ENCODE results near the gene MS4A6A. TPM values are rescaled to one million over a fixed set of nuclear protein-coding genes. Genes with fewer than 3 reads are reported as not detected.
"Not testable (repeated sequence)": the region's sequence is repeated elsewhere in the genome, so short reads cannot be mapped to it uniquely, and the experiment has no call there.

The MS4A6A gene, protein sequence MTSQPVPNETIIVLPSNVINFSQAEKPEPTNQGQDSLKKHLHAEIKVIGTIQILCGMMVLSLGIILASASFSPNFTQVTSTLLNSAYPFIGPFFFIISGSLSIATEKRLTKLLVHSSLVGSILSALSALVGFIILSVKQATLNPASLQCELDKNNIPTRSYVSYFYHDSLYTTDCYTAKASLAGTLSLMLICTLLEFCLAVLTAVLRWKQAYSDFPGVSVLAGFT
- 76.2 TPM for total RNA-seq
- 87.3 TPM for polyA plus RNA-seq

DNA sequence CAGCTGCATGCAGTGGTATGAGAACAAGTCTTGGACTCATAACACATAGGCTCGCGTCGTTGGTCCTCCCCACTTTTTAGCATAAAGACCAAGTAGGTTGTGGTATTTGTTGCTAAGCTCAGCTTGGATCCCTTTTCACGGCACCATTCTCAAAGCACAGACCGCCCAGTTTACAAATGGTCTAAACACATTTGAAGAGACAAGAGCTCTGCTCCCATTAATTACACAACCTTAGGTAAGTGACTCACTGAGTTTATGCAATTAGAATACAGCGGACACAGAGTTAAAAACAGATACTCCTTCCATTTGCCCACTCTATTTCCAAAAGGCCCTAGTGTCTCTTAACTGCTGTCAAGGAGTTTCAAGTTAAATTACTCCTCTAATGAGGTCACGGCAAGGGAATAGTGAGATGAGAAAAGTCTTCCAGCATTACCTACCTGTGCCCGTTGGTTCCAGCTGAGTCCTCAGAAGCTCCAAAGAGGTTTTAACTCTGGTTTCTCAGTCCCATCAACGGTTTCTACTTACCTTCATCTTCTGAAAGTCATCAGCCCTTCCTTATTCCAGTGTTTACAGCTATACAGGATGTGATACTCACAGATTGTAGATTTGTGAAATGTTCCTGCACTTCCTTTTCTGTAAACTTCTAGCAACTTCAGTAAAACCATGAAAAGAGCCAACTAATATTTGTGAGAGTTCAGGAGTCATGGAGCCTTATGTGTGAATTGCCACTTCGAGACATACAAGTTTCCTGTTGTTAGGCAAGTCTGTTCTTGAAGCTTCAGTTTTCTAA lies at the start of gene MS4A6A:
MS4A6A (minus strand) TSS at position 543 of the 790 bp plus-strand sequence. CDS start 1,356 bp downstream, outside the sequence.
- WGBS: 74% methylated on average over 10 of the region's 10 CpGs
- Histone ChIP-seq H3K36me3 (ENCODE audit: insufficient read depth) (no peaks in the 10 kb centered on the region), H3K27ac (ENCODE audit: low read depth) (no peak within 1 kb of the TSS), H3K4me3 (ENCODE audit: low read depth, low read length) (no peak within 1 kb of the TSS), H3K4me1 (ENCODE audit: insufficient read depth) (no peaks in the 10 kb centered on the region)
- no peak for DNase-seq (ENCODE audit: extremely low spot score)

DNA sequence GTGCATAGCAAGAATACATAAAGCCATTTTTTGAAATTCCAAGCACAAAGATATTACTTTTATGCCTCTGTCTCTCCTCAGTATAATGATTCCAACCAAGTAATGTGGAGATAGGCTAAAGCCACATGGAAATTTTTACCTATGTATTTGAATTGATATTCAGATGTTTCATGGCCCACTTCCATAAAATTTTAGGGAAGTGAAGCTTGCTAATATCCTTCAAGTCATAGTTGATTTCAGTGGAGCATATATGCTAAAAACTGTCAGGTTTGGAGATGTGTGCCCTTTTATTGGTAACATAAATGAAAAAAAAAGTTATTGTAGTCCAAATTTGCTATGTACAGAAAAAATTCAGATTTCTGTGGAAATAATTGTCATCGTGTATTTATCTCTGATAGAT lies 47.8 kb upstream of the MS4A6A start:
- H3K27ac ChIP-seq (ENCODE audit: low read depth): no peak overlapping the region
- no peaks in the 10 kb centered on the region for H3K4me1 ChIP-seq (ENCODE audit: insufficient read depth)
- H3K4me3 ChIP-seq (ENCODE audit: low read depth, low read length): no peak overlapping the region
- 53% methylated on average over 1 of the region's 1 CpG for WGBS
- no peaks in the 10 kb centered on the region for H3K36me3 ChIP-seq (ENCODE audit: insufficient read depth)
- DNase-seq (ENCODE audit: extremely low spot score): no peak

DNA sequence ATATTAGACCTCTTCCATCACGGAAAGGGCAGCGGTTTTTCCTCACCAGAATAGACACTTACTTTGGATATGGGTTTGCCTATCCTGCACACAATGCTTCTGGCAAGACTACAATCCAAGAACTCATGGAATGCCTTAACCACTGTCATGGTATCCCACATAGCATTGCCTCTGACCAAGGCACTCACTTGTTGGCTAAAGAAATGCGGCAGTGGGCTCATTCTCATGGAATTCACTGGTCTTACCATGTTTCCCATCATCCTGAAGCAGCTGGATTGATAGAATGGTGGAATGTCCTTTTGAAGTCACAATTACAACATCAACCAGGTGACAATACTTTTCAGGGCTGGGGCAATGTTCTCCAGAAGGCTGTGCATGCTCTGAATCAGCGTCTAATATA lies 39.3 kb upstream of the MS4A6A start:
- Histone ChIP-seq H3K36me3 (ENCODE audit: insufficient read depth) (no peaks in the 10 kb centered on the region), H3K4me3 (ENCODE audit: low read depth, low read length) (no peak overlapping the region), H3K27ac (ENCODE audit: low read depth) (no peak overlapping the region), H3K4me1 (ENCODE audit: insufficient read depth) (no peaks in the 10 kb centered on the region)
- DNase-seq (ENCODE audit: extremely low spot score): no peak
- 85% methylated on average over 4 of the region's 4 CpGs for WGBS

DNA sequence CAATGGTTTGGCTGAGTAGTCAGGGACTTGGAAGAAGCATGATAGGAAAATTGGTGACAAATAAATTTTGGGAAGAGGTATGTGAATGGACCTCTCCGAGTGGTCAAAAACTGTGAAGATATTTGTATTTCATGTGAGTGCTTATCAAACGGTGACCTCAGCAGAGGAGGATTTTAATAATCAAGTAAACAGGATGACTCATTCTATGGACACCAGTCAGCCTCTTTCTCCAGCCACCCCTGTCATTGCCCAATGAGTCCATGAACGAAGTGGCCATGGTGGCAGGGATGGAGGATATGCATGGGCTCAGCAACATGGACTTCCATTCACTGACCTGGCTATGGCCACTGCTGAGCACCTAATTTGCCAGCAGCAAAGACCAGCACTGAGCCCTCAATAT lies 38.8 kb upstream of the MS4A6A start:
- Histone ChIP-seq H3K36me3 (ENCODE audit: insufficient read depth) (no peaks in the 10 kb centered on the region), H3K27ac (ENCODE audit: low read depth) (no peak overlapping the region), H3K4me1 (ENCODE audit: insufficient read depth) (no peaks in the 10 kb centered on the region), H3K4me3 (ENCODE audit: low read depth, low read length) (no peak overlapping the region)
- no peak for DNase-seq (ENCODE audit: extremely low spot score)
- WGBS: 66% methylated on average over 3 of the region's 3 CpGs

DNA sequence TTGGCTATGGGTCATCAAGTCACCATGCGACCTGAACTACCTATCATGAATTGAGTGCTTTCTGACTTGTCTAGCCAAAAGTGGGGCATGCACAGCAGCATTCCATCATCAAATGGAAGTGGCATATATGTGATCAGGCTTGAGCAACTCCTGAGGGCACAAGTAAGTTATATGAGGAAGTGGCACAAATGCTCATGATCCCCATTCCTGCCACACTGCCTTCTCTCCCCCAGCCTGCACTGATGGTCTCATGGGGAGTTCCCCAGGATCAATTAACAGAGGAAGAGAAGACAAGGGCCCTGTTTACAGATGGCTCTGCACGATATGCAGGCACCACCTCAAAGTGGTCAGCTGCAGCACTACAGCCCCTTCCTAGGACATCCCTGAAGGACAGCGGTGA lies 38.3 kb upstream of the MS4A6A start:
- Histone ChIP-seq H3K4me1 (ENCODE audit: insufficient read depth) (no peaks in the 10 kb centered on the region), H3K36me3 (ENCODE audit: insufficient read depth) (no peaks in the 10 kb centered on the region), H3K27ac (ENCODE audit: low read depth) (no peak overlapping the region), H3K4me3 (ENCODE audit: low read depth, low read length) (no peak overlapping the region)
- DNase-seq (ENCODE audit: extremely low spot score): no peak
- WGBS: 82% methylated on average over 3 of the region's 3 CpGs

DNA sequence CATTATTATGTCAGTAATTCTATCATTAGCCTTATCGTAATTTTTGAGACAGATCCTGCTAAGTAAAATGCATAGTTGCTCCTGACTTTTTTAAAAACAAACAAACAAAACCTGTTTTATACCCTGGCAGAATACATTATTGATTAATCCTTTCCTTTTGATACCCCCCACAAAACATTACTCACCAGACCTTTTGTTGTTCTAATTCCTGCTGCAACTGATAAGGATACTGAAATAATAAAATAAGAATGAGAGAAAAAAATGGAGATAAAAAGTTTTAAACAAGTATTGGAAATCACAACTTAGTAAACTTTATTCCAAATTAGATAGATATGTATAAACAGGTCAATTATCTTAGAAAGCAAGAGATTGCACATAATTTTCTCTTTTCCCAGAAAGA lies 31.5 kb upstream of the MS4A6A start:
- no peak for DNase-seq (ENCODE audit: extremely low spot score)

DNA sequence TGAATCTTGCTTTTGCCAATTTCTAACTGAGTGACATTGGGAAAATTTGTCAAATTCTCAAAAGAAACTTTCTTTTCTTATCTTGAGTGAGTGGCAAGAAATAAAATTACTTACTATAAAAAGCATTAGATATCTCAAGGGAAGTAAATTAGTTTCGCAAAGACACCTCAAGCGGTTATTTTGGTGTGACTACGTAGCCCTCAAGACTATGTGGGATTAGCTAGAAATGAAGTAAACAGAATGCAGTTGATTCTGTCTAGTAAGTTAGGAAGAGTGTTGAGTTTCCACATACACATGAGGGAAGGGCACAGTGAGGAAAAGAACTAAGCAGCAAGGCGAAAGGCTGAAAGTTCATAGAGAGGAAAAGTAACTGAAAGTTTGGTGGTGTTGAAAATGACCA lies 28.3 kb upstream of the MS4A6A start:
- no peak for DNase-seq (ENCODE audit: extremely low spot score)
- Histone ChIP-seq H3K27ac (ENCODE audit: low read depth) (no peak overlapping the region), H3K4me1 (ENCODE audit: insufficient read depth) (no peaks in the 10 kb centered on the region), H3K36me3 (ENCODE audit: insufficient read depth) (no peaks in the 10 kb centered on the region), H3K4me3 (ENCODE audit: low read depth, low read length) (no peak overlapping the region)
- WGBS: 93% methylated on average over 4 of the region's 4 CpGs

More for the DNA sequence above, 31.5 kb upstream of the MS4A6A start:
- Histone ChIP-seq H3K36me3 (ENCODE audit: insufficient read depth) (no peaks in the 10 kb centered on the region), H3K27ac (ENCODE audit: low read depth) (no peak overlapping the region), H3K4me1 (ENCODE audit: insufficient read depth) (no peaks in the 10 kb centered on the region), H3K4me3 (ENCODE audit: low read depth, low read length) (no peak overlapping the region)
- 87% methylated on average over 1 of the region's 1 CpG for WGBS

DNA sequence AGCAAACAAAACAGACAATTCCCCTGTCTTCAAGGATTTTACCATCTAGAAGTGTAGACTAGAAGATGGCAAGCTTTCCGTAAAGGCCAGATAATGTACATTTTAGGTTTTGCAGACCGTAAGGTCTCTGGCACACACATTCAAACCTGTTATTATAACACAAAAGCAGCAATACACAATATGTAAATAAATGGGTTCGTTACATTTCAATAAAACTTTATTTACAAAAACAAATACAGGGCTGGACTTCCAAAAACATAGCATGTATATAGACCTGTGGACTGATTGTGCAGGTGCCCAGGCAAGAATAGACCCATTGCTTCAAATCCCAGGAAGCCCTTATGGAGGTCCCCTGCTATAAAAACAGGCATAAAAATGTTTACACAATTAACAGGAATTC lies 27.1 kb upstream of the MS4A6A start:
- H3K4me3 ChIP-seq (ENCODE audit: low read depth, low read length): no peak overlapping the region
- WGBS: 87% methylated on average over 3 of the region's 3 CpGs
- H3K4me1 ChIP-seq (ENCODE audit: insufficient read depth): no peaks in the 10 kb centered on the region
- no peaks in the 10 kb centered on the region for H3K36me3 ChIP-seq (ENCODE audit: insufficient read depth)
- no peak overlapping the region for H3K27ac ChIP-seq (ENCODE audit: low read depth)
- no peak for DNase-seq (ENCODE audit: extremely low spot score)

DNA sequence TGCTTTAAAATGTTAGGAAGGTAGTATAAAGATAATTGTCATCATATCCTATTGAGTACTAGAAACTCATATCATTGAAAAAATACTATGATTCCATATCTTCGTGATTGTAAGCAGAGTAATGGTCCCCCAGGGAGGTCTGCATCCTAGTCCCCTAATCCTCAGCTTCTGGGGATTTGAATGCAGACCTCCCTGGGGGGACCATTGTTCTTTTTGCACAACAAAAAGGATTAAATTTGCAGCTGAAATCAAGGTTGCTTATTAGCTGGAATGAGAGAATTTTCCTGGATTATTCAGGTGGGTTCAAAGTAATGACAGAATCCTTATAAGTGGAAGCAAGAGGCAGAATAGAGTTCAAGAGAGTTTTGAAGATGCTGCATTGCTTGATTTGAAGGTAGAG lies 26.1 kb upstream of the MS4A6A start:
- no peaks in the 10 kb centered on the region for H3K4me1 ChIP-seq (ENCODE audit: insufficient read depth)
- DNase-seq (ENCODE audit: extremely low spot score): no peak
- H3K4me3 ChIP-seq (ENCODE audit: low read depth, low read length): no peak overlapping the region
- no peaks in the 10 kb centered on the region for H3K36me3 ChIP-seq (ENCODE audit: insufficient read depth)
- 31% methylated on average over 1 of the region's 1 CpG for WGBS
- H3K27ac ChIP-seq (ENCODE audit: low read depth): no peak overlapping the region

DNA sequence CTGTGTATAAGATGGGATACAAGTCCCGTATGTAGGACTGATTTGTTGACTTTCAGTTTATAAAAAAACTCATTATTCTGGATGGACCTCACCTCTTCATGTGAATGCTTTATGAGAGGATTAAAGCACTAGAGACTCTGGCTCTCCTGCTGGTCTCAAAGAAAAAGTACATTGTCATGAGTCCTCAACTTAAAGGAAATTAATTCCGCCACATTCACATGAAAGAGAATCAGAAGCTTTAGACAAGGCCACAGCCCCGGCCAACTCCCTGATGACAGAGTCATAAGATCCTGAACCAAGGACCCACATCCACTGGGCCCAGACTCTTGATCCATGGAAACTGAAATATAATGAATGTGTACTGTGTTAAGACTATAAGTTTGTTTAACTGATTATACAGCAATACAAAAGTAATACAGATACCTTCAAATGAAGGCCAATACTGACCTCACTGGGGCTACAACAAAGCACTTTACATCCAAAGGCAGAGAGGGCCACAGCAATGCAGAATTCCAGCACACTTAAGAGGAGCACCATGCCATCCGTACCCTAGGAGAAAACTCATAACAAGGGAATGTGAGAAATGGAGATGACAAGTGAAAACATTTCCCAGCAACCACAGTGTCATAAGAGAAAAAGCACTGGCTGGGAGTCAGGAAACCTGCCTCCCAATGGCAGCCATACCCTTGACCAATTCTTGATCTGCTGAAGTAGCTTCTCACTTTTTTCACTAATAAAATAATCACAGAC lies 25.4 kb upstream of the MS4A6A start:
- Histone ChIP-seq H3K4me3 (ENCODE audit: low read depth, low read length) (no peak overlapping the region), H3K4me1 (ENCODE audit: insufficient read depth) (no peaks in the 10 kb centered on the region), H3K27ac (ENCODE audit: low read depth) (no peak overlapping the region), H3K36me3 (ENCODE audit: insufficient read depth) (no peaks in the 10 kb centered on the region)
- WGBS: 71% methylated on average over 4 of the region's 4 CpGs
- no peak for DNase-seq (ENCODE audit: extremely low spot score)

DNA sequence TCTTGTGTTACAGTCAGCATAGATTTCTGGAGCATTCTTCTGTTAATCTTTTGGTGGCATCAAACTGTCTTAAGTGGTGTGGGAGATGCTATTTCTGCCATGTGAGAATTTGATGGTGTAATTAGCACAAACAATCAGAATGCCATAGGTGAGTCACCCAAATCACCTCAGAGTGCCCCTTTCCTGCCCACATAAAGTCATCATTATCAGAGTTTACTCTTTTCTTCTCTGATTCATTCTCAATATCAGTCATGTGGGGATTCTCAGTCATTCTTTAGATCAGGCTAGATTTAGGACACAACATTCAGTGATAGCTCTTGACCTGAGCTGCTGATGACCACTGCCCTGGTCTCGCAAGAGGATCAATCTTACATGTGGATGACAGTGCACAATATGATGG lies 23.7 kb upstream of the MS4A6A start:
- Histone ChIP-seq H3K36me3 (ENCODE audit: insufficient read depth) (no peaks in the 10 kb centered on the region), H3K4me3 (ENCODE audit: low read depth, low read length) (no peak overlapping the region), H3K27ac (ENCODE audit: low read depth) (no peak overlapping the region), H3K4me1 (ENCODE audit: insufficient read depth) (no peaks in the 10 kb centered on the region)
- 92% methylated on average over 1 of the region's 1 CpG for WGBS
- DNase-seq (ENCODE audit: extremely low spot score): no peak

DNA sequence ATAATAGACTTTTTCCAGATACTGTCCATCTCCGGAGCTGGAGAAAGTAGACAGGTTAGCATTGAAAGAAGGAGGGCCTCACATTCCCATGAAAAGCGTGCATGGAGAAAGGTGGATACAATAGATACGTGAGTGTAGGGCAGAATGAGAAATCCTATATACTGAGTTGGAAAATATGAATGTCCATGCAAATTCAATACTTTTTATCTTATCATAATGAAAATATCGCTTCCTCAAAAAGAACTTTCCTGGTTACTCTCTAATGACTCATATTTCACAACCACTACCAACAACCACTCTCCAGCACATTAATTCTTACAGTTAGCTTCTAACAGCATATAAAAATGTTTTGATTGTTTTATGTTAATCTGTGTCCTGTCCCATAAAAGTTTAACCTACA lies 22.0 kb upstream of the MS4A6A start:
- DNase-seq (ENCODE audit: extremely low spot score): no peak
- Histone ChIP-seq H3K4me3 (ENCODE audit: low read depth, low read length) (no peak overlapping the region), H3K36me3 (ENCODE audit: insufficient read depth) (no peaks in the 10 kb centered on the region), H3K27ac (ENCODE audit: low read depth) (no peak overlapping the region), H3K4me1 (ENCODE audit: insufficient read depth) (no peaks in the 10 kb centered on the region)
- WGBS: 73% methylated on average over 4 of the region's 4 CpGs

DNA sequence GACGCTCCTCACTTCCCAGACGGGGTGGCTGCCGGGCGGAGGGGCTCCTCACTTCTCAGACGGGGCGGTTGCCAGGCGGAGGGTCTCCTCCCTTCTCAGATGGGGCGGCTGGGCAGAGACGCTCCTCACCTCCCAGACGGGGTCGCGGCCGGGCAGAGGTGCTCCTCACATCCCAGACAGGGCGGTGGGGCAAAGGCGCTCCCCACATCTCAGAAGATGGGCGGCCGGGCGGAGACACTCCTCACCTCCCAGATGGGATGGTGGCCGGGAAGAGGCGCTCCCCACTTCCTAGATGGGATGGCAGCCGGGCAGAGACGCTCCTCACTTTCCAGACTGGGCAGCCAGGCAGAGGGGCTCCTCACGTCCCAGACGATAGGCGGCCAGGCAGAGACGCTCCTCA lies 18.5 kb upstream of the MS4A6A start:
- WGBS: 96% methylated on average over 24 of the region's 26 CpGs
- H3K4me3 ChIP-seq (ENCODE audit: low read depth, low read length); H3K27ac ChIP-seq (ENCODE audit: low read depth); DNase-seq (ENCODE audit: extremely low spot score); H3K36me3 ChIP-seq (ENCODE audit: insufficient read depth); H3K4me1 ChIP-seq (ENCODE audit: insufficient read depth): not testable (repeated sequence)

DNA sequence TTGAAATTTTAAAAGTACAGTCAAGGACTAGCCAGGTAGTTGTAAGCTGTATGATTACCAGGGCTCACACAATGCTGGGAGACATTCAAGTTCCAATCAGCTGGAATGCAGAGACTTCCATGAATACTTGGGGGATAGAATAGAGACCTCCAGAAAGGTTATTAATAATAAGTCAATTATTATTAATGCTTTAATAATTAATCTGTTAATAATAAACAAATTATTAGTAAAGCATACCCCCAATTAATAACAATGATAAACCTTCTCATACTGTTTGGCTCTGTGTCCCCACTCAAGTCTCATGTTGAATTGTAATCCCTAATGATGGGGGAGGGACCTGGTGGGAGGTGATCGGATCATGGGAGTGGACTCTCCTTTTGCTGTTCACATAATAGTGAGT lies 14.6 kb upstream of the MS4A6A start:
- DNase-seq (ENCODE audit: extremely low spot score): no peak
- H3K27ac ChIP-seq (ENCODE audit: low read depth): no peak overlapping the region
- no peaks in the 10 kb centered on the region for H3K4me1 ChIP-seq (ENCODE audit: insufficient read depth)
- 81% methylated on average over 1 of the region's 1 CpG for WGBS
- no peaks in the 10 kb centered on the region for H3K36me3 ChIP-seq (ENCODE audit: insufficient read depth)
- no peak overlapping the region for H3K4me3 ChIP-seq (ENCODE audit: low read depth, low read length)
